ENCODE data around the gene PKMYT1. TPM values are rescaled to one million over a fixed set of nuclear protein-coding genes. Genes with fewer than 3 reads are reported as not detected.

Gene PKMYT1
- total RNA-seq, 3 donors from 2014 or later: 3.1 to 20.0 (median 6.9) TPM

- intact Hi-C loops (cut with DNase I, micrococcal nuclease): no loop called here
- peaks cover 41% of the 10 kb centered on the region for H3K4me1 ChIP-seq (ENCODE audit: low read depth)
- DNase-seq (no peak), ATAC-seq (no peak)
- no peak for TF ChIP-seq CTCF (IDR thresholded peaks at IDR 0.05)
- H3K4me3 ChIP-seq: no peak overlapping the region
- no peaks in the 10 kb centered on the region for H3K36me3 ChIP-seq (ENCODE audit: low read depth)
- H3K9me3 ChIP-seq: no peaks in the 10 kb centered on the region
Observed at GRCh38 chr16:2966043-2966807, 14.0 kb downstream of the PKMYT1 start.

- peak; percentile 5 for ATAC-seq
- Histone ChIP-seq H3K9me3 (no peaks in the 10 kb centered on the region), H3K36me3 (ENCODE audit: low read depth) (no peaks in the 10 kb centered on the region), H3K4me1 (ENCODE audit: low read depth) (peaks cover 41% of the 10 kb centered on the region), H3K4me3 (no peak overlapping the region)
- DNase-seq: peak; percentile 50 to 77 (median 70)
- intact Hi-C loops (cut with DNase I, micrococcal nuclease): no loop called here
- no peak for TF ChIP-seq CTCF (IDR thresholded peaks at IDR 0.05)
Observed at GRCh38 chr16:2964475-2965336, 15.5 kb downstream of the PKMYT1 start.

GRCh38 chr16:2963723-2964474 lies 16.3 kb downstream of the PKMYT1 start, which contains the start of gene KREMEN2:
TSS of gene KREMEN2 (plus strand) at chr16:2964275. CDS start at chr16:2964521, 246 bp downstream.
- H3K4me1 ChIP-seq (ENCODE audit: low read depth): peaks cover 41% of the 10 kb centered on the region

GRCh38 chr16:2963074-2963722 lies 17.0 kb downstream of the PKMYT1 start:
- H3K4me1 ChIP-seq (ENCODE audit: low read depth): peaks cover 36% of the 10 kb centered on the region
- DNase-seq (no peak), ATAC-seq (no peak)
- no peaks in the 10 kb centered on the region for H3K9me3 ChIP-seq
- no peak for TF ChIP-seq CTCF (IDR thresholded peaks at IDR 0.05)
- intact Hi-C loops (cut with DNase I, micrococcal nuclease): no loop called here
- H3K4me3 ChIP-seq: no peak overlapping the region
- no peaks in the 10 kb centered on the region for H3K36me3 ChIP-seq (ENCODE audit: low read depth)

More at GRCh38 chr16:2963723-2964474, 16.3 kb downstream of the PKMYT1 start, which contains the start of gene KREMEN2:
- Histone ChIP-seq H3K36me3 (ENCODE audit: low read depth) (no peaks in the 10 kb centered on the region), H3K4me3 (no peak within 1 kb of the TSS), H3K9me3 (no peaks in the 10 kb centered on the region)
- DNase-seq (peak; percentile 10 to 59 (median 48)), ATAC-seq (no peak)
- intact Hi-C loops (cut with DNase I, micrococcal nuclease): no loop called here
- TF ChIP-seq CTCF (IDR thresholded peaks at IDR 0.05): no peak

All from mucosa of descending colon (tissue), 3 donors.